SH-SY5Y (cell line): ENCODE results near the gene TRIM24.

ENCODE experiments used
- GATA2 ChIP-seq: IDR thresholded peaks from 2 replicates; pipeline ENCODE4 v1.6.1; 2011; ENCODE audit warnings: mild to moderate bottlenecking, low read depth, low read length
- GATA3 ChIP-seq: IDR thresholded peaks from 2 replicates; pipeline ENCODE4 v1.6.1; 2011; ENCODE audit warnings: low read depth, mild to moderate bottlenecking, low read length, moderate library complexity

- TF ChIP-seq GATA3 (no peak), GATA2 (no peak)
Observed at GRCh38 chr7:138618506-138618905, 158.4 kb downstream of the TRIM24 start.
